Sigmoid colon (tissue), 7 donors: ENCODE measurements around the gene PUS1. TPM values are rescaled to one million over a fixed set of nuclear protein-coding genes. Genes with fewer than 3 reads are reported as not detected.

Source experiments
- DNase-seq: peaks from one replicate; pipeline ENCODE4 v3.0.0-alpha.2; 2019
- H3K27ac ChIP-seq, 4 donors: fragments of 200-600 bp; sonication (generic); one replicate each; pipeline ENCODE4 v1.5.1; 2016 to 2019; ENCODE audit warnings: mild to moderate bottlenecking in 1 of 4
- H3K27me3 ChIP-seq, 3 donors: fragments of 200-600 bp; sonication (generic); one replicate each; pipeline ENCODE4 v1.5.1; 2019; ENCODE audit warnings: mild to moderate bottlenecking in 1 of 3
- H3K36me3 ChIP-seq, 4 donors: fragments of 200-600 bp; sonication (generic); one replicate each; pipeline ENCODE4 v1.5.1; 2016 to 2019
- H3K4me1 ChIP-seq, 4 donors: fragments of 200-600 bp; sonication (generic); one replicate each; pipeline ENCODE4 v1.5.1; 2017 to 2019
- H3K4me3 ChIP-seq, 4 donors: fragments of 200-600 bp; sonication (generic); one replicate each; pipeline ENCODE4 v1.5.1; 2017 to 2019; ENCODE audit warnings: mild to moderate bottlenecking in 2 of 4, moderate library complexity in 1 of 4
- H3K9me3 ChIP-seq, 4 donors: fragments of 200-600 bp in 3 of 4; sonication (generic) in 3 of 4; one replicate each; pipeline versions ENCODE4 v1.5.1 to v1.6.1; 2013 to 2019
- CTCF ChIP-seq, 4 experiments: fragments of 450-650 bp in 3 of 4; fragments of 200-600 bp in 1 of 4; IDR thresholded peaks; one replicate each; pipeline ENCODE4 v1.5.1; 2016 to 2019; ENCODE audit warnings: antibody characterized with exemption in 4 of 4, mild to moderate bottlenecking in 3 of 4, moderate library complexity in 2 of 4
- EP300 ChIP-seq, 4 donors: sonication (generic); formaldehyde crosslinking; IDR thresholded peaks; one replicate each; pipeline ENCODE4 v1.6.1; 2017; ENCODE audit warnings: antibody characterized with exemption in 4 of 4
- POLR2A ChIP-seq, 2 donors: fragments of 450-650 bp; IDR thresholded peaks; one replicate each; pipeline ENCODE4 v1.6.1; 2016; ENCODE audit warnings: antibody characterized with exemption in 2 of 2, mild to moderate bottlenecking in 2 of 2, moderate library complexity in 2 of 2
- POLR2AphosphoS5 ChIP-seq, 4 donors: sonication (generic); formaldehyde crosslinking; IDR thresholded peaks; one replicate each; pipeline ENCODE4 v1.6.1; 2017; ENCODE audit warnings: antibody characterized with exemption in 4 of 4
- WGBS, 2 donors: extraction: QIAGEN DNeasy Blood & Tissue Kit; methylation state at CpG; one replicate each; pipeline ENCODE4 v1.1.7; 2013; 5-methylcytosine and 5-hydroxymethylcytosine counted together
- intact Hi-C: fragments of 100-400 bp; cut with DNase I; formaldehyde crosslinking; loops from one replicate; pipeline ENCODE4 v1.15.1; 2023
- polyA plus RNA-seq, 3 donors: library from polyadenylated mRNA; stranded (reverse); fragments of 200-250 nt; gene quantifications; one replicate each; pipeline ENCODE4 v1.2.3, GENCODE V29; 2013
- total RNA-seq, 4 donors: library from RNA; depleted of rRNA; stranded (reverse); fragments of >200 nt; gene quantifications; one replicate each; pipeline ENCODE4 v1.1.0, GENCODE V29; 2016
- donor health status: healthy with polysubstance abuse.
- donor health status: Bipolar disorder and iron deficiency.
- donor health status: healthy.

Gene PUS1
- total and polyA plus RNA-seq, 7 donors = 7.6 to 33.8 (median 9.1) TPM

GRCh38 chr12:131989021-131989420 lies 59.9 kb downstream of the PUS1 start:
- H3K9me3 ChIP-seq = no peaks in the 10 kb centered on the region
- TF ChIP-seq POLR2A (IDR thresholded peaks at IDR 0.05) (no peak), CTCF (IDR thresholded peaks at IDR 0.05) (no peak), EP300 (IDR thresholded peaks at IDR 0.05) (no peak), POLR2AphosphoS5 (IDR thresholded peaks at IDR 0.05) (no peak)
- peaks cover 14 to 98% (median 48%) of the 10 kb centered on the region in 4 donors for H3K36me3 ChIP-seq
- H3K4me3 ChIP-seq = no peak overlapping the region
- H3K27me3 ChIP-seq = no peaks in the 10 kb centered on the region
- 94% methylated on average over 12 of the region's 12 CpGs for WGBS, 2 donors
- H3K27ac ChIP-seq = no peak overlapping the region
- H3K4me1 ChIP-seq = no peaks in the 10 kb centered on the region
- intact Hi-C loops = no loop called here
- DNase-seq = no peak

- intact Hi-C loops = no loop called here
- Histone ChIP-seq H3K36me3 (peaks cover 14 to 100% (median 56%) of the 10 kb centered on the region in 4 donors), H3K27ac (no peak overlapping the region), H3K4me1 (no peaks in the 10 kb centered on the region), H3K9me3 (no peaks in the 10 kb centered on the region), H3K27me3 (no peaks in the 10 kb centered on the region), H3K4me3 (no peak overlapping the region)
- DNase-seq = no peak
- WGBS, 2 donors = 91 to 93% methylated on average over 24 of the region's 24 CpGs
- no peak for TF ChIP-seq CTCF (IDR thresholded peaks at IDR 0.05)
- no peak for TF ChIP-seq POLR2A (IDR thresholded peaks at IDR 0.05)
- TF ChIP-seq POLR2AphosphoS5 (IDR thresholded peaks at IDR 0.05) = no peak
- no peak for TF ChIP-seq EP300 (IDR thresholded peaks at IDR 0.05)
These were observed 61.2 kb downstream of the PUS1 start for GRCh38 chr12:131990066-131990979.

GRCh38 chr12:131990980-131991305 lies 61.9 kb downstream of the PUS1 start:
- Histone ChIP-seq H3K4me1 (no peaks in the 10 kb centered on the region), H3K27ac (no peak overlapping the region), H3K36me3 (peaks cover 14 to 100% (median 56%) of the 10 kb centered on the region in 4 donors), H3K27me3 (no peaks in the 10 kb centered on the region), H3K4me3 (no peak overlapping the region), H3K9me3 (no peaks in the 10 kb centered on the region)
- TF ChIP-seq POLR2A (IDR thresholded peaks at IDR 0.05) (no peak), EP300 (IDR thresholded peaks at IDR 0.05) (no peak), POLR2AphosphoS5 (IDR thresholded peaks at IDR 0.05) (no peak), CTCF (IDR thresholded peaks at IDR 0.05) (no peak)
- intact Hi-C loops = no loop called here
- 92% methylated on average over 9 of the region's 9 CpGs for WGBS, 2 donors
- DNase-seq = no peak

- DNase-seq = no peak
- no peak for TF ChIP-seq POLR2AphosphoS5 (IDR thresholded peaks at IDR 0.05)
- TF ChIP-seq POLR2A (IDR thresholded peaks at IDR 0.05) = no peak
- no peak for TF ChIP-seq EP300 (IDR thresholded peaks at IDR 0.05)
- no peak for TF ChIP-seq CTCF (IDR thresholded peaks at IDR 0.05)
- Histone ChIP-seq H3K4me1 (no peaks in the 10 kb centered on the region), H3K27ac (no peak overlapping the region), H3K9me3 (no peaks in the 10 kb centered on the region), H3K4me3 (no peak overlapping the region), H3K27me3 (no peaks in the 10 kb centered on the region), H3K36me3 (peaks cover 14 to 100% (median 48%) of the 10 kb centered on the region in 4 donors)
- WGBS, 2 donors = 94% methylated on average over 11 of the region's 11 CpGs
- intact Hi-C loops = no loop called here
These were observed 62.8 kb downstream of the PUS1 start for GRCh38 chr12:131991816-131992430.
